CD4-positive, alpha-beta T cell (primary cell): Measurements from ENCODE around the gene ZNF564. TPM values are rescaled to one million over a fixed set of nuclear protein-coding genes. Genes with fewer than 3 reads are reported as not detected.
A peak's percentile ranks its signal among the peaks of the same experiment; 100 is the strongest.

Source experiments
- ATAC-seq: fragments of 200-7000 bp; cut with Tn5 transposase; one replicate; pipeline ENCODE4 v1.10.0; 2022; ENCODE audit warnings: mild to moderate bottlenecking; ENCODE audit not compliant: poor library complexity
- CTCF ChIA-PET: fragments of 350-600 bp; sonication (Branson Sonifier 250); formaldehyde crosslinking; loops from one replicate; lab custom pipeline; 2021; ENCODE audit warnings: antibody characterized with exemption, inconsistent platforms; lab: Charles Lee
- POLR2A ChIA-PET: fragments of 350-600 bp; sonication (Branson Sonifier 250); formaldehyde crosslinking; loops from one replicate; lab custom pipeline; 2021; ENCODE audit warnings: antibody characterized with exemption, inconsistent platforms; lab: Charles Lee
- DNase-seq, 14 experiments: peaks; one replicate each; pipeline ENCODE4 v3.0.0-alpha.2; 2013 to 2020; ENCODE audit warnings: mixed read lengths in 2 of 14
- H3K27ac ChIP-seq, 2 donors: one replicate each; pipeline versions ENCODE4 v1.5.1 to v1.7.0; 2013; ENCODE audit warnings: low read length in 2 of 2, low read depth in 1 of 2, mild to moderate bottlenecking in 1 of 2
- H3K27me3 ChIP-seq, 2 experiments: 1 replicate in 1 of 2; 2 replicates in 1 of 2; pipeline versions ENCODE4 v1.6.1 to v1.7.0; 2013; ENCODE audit warnings: low read length in 2 of 2, control low read depth in 1 of 2, mild to moderate bottlenecking in 1 of 2, moderate library complexity in 1 of 2; ENCODE audit not compliant: insufficient read depth in 2 of 2, control insufficient read depth in 1 of 2
- H3K36me3 ChIP-seq: one replicate; pipeline ENCODE4 v1.6.1; 2013; ENCODE audit warnings: low read length, control low read depth; ENCODE audit not compliant: insufficient read depth
- H3K4me1 ChIP-seq: one replicate; pipeline ENCODE4 v1.6.1; 2013; ENCODE audit warnings: low read length, control low read depth; ENCODE audit not compliant: insufficient read depth
- H3K4me3 ChIP-seq: one replicate; pipeline ENCODE4 v1.5.1; 2013; ENCODE audit warnings: mild to moderate bottlenecking, low read length, moderate library complexity
- H3K9me3 ChIP-seq, 2 experiments: 1 replicate in 1 of 2; 2 replicates in 1 of 2; pipeline versions ENCODE4 v1.6.1 to v1.7.0; 2013; ENCODE audit warnings: low read length in 2 of 2, mild to moderate bottlenecking in 2 of 2, control low read depth in 1 of 2, moderate library complexity in 1 of 2; ENCODE audit not compliant: control insufficient read depth in 1 of 2, insufficient read depth in 1 of 2
- H3K27ac Mint-ChIP-seq: one replicate; pipeline ENCODE4 v1.8.0; 2020; ENCODE audit warnings: mixed read lengths
- H3K27me3 Mint-ChIP-seq: one replicate; pipeline ENCODE4 v1.8.0; 2021; ENCODE audit warnings: mixed read lengths
- H3K36me3 Mint-ChIP-seq: one replicate; pipeline ENCODE4 v1.8.0; 2021; ENCODE audit warnings: low read depth, mixed read lengths
- H3K4me1 Mint-ChIP-seq: one replicate; pipeline ENCODE4 v1.8.0; 2021; ENCODE audit warnings: low read depth, mixed read lengths
- H3K4me3 Mint-ChIP-seq: one replicate; pipeline ENCODE4 v1.8.0; 2020; ENCODE audit warnings: mild to moderate bottlenecking, mixed read lengths
- H3K9me3 Mint-ChIP-seq: one replicate; pipeline ENCODE4 v1.8.0; 2020; ENCODE audit warnings: mixed read lengths
- intact Hi-C, 2 experiments: fragments of 100-400 bp; cut with DNase I in 1 of 2; cut with micrococcal nuclease in 1 of 2; formaldehyde crosslinking; loops; one replicate each; pipeline versions ENCODE4 v1.15.1 to v1.9.0; 2023 to 2025; cut with DNase I, micrococcal nuclease
- total RNA-seq, 174 experiments: library from RNA in 2 of 174; stranded (reverse) in 2 of 174; gene quantifications; one replicate each; pipeline ENCODE4 v1.2.3 and lab custom pipeline; 2021 to 2026
- TF ChIP-seq, protein P1 (sequence below): fragments of 200-600 bp; IDR thresholded peaks from one replicate; pipeline ENCODE4 v1.8.0; 2022; ENCODE audit warnings: antibody characterized with exemption, mild to moderate bottlenecking

The ZNF564 gene
- total RNA-seq, 2 experiments from 2014 or later, result 17.3 to 18.0 TPM

GRCh38 chr19:12485571-12485970 is 65.7 kb downstream of the ZNF564 start:
- Histone ChIP-seq H3K27ac (no peak overlapping the region), H3K4me1 (peaks cover 37% of the 10 kb centered on the region), H3K4me3 (no peak overlapping the region), H3K9me3 (peaks cover 0 to 7% of the 10 kb centered on the region in 2 experiments), H3K36me3 (no peaks in the 10 kb centered on the region), H3K27me3 (no peaks in the 10 kb centered on the region)
- Mint-ChIP-seq H3K27me3 (no peaks in the 10 kb centered on the region), H3K4me1 (peaks cover 36% of the 10 kb centered on the region), H3K36me3 (peaks cover 6% of the 10 kb centered on the region), H3K27ac (peak overlapping the region; percentile 97), H3K4me3 (peak overlapping the region; percentile 98), H3K9me3 (no peaks in the 10 kb centered on the region)
- TF ChIP-seq, protein P1, sequence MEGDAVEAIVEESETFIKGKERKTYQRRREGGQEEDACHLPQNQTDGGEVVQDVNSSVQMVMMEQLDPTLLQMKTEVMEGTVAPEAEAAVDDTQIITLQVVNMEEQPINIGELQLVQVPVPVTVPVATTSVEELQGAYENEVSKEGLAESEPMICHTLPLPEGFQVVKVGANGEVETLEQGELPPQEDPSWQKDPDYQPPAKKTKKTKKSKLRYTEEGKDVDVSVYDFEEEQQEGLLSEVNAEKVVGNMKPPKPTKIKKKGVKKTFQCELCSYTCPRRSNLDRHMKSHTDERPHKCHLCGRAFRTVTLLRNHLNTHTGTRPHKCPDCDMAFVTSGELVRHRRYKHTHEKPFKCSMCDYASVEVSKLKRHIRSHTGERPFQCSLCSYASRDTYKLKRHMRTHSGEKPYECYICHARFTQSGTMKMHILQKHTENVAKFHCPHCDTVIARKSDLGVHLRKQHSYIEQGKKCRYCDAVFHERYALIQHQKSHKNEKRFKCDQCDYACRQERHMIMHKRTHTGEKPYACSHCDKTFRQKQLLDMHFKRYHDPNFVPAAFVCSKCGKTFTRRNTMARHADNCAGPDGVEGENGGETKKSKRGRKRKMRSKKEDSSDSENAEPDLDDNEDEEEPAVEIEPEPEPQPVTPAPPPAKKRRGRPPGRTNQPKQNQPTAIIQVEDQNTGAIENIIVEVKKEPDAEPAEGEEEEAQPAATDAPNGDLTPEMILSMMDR, result no peak
- ATAC-seq (no peak), DNase-seq (no peak)
- ChIA-PET CTCF (interaction anchor here (2.6 kb wide), 1 partner anchor 9 kb away, joined by 20 read pairs; no protein-coding TSS in a partner anchor), POLR2A (interaction anchor here (2.5 kb wide), 1 partner anchor 10 kb away, joined by 17 read pairs; no protein-coding TSS in a partner anchor)
- intact Hi-C loops, result loop anchor here in 1 of 2 experiments (2.0 kb wide), 1 partner anchor 45 kb away; the partner anchor contains the start of gene ZNF443

GRCh38 chr19:12485052-12485416 is 66.2 kb downstream of the ZNF564 start:
- ATAC-seq (peak; percentile 40), DNase-seq (no peak)
- Mint-ChIP-seq H3K27ac (peak overlapping the region; percentile 97), H3K9me3 (no peaks in the 10 kb centered on the region), H3K36me3 (peaks cover 6% of the 10 kb centered on the region), H3K4me1 (peaks cover 36% of the 10 kb centered on the region), H3K27me3 (no peaks in the 10 kb centered on the region), H3K4me3 (peak overlapping the region; percentile 98)
- CTCF ChIA-PET, result interaction anchor here (2.6 kb wide), 1 partner anchor 10 kb away, joined by 20 read pairs; no protein-coding TSS in a partner anchor
- H3K4me1 ChIP-seq, result peaks cover 37% of the 10 kb centered on the region
- POLR2A ChIA-PET, result interaction anchor here (0.7 to 2.6 kb wide), 3 partner anchors 11 to 152 kb away, joined by 3 to 17 read pairs (median 13); partner anchors contain the start of gene ZNF563
- H3K4me3 ChIP-seq, result peak overlapping the region; percentile 99
- no peaks in the 10 kb centered on the region for H3K27me3 ChIP-seq
- intact Hi-C loops, result loop anchor here in 1 of 2 experiments (2.0 kb wide), 1 partner anchor 44 kb away; the partner anchor contains the start of gene ZNF443
- H3K9me3 ChIP-seq, result peaks cover 0 to 7% of the 10 kb centered on the region in 2 experiments
- TF ChIP-seq, protein P1, result no peak
- no peaks in the 10 kb centered on the region for H3K36me3 ChIP-seq
- H3K27ac ChIP-seq, result peak overlapping the region; percentile 52 to 68

DNA sequence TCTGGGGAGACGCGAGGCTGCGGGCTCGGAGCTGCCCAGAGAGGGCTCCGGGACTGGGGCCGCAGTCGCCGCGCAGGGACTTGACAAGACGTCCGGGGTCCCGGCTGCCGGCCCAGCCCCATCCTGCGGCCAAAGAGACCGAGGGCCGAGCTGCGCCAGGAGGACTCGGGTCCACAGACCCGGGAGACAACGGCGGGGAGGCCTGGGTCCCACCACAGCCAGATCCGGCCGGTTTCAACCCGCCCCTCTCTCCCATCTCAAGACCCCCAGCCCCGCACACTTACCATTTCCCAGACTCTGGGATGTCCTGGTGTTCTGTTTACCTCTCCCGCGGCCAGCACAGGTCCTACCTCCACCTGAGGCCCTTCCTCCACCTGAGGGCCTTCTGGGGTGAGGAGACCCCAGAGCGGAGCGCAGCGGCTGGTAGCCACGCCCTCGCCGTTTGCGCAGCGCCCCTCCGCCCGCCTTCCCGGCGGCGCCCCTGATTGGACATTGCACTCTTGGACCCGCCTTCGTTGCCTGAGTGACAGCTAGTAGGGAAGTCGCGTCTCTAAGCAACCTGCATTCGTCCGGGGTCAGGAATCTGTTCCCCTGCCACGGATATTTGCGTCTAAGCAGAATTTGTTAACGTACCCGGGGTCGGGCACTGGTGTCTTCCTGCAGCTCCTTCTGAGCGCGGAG is 66.8 kb downstream of the ZNF564 start, which contains the start of gene ZNF709:
TSS of gene ZNF709 (minus strand) at position 446 of the 681 bp plus-strand sequence. CDS start at position 287, 159 bp downstream.
- CTCF ChIA-PET, result interaction anchor here (2.6 kb wide), 1 partner anchor 10 kb away, joined by 20 read pairs; no protein-coding TSS in a partner anchor
- POLR2A ChIA-PET, result interaction anchor here (0.7 to 2.6 kb wide), 3 partner anchors 11 to 152 kb away, joined by 3 to 17 read pairs (median 13); partner anchors contain the start of gene ZNF563
- ATAC-seq, result peak; percentile 98

More for the DNA sequence above, 66.8 kb downstream of the ZNF564 start, which contains the start of gene ZNF709:
- Histone ChIP-seq H3K9me3 (peaks cover 0 to 7% of the 10 kb centered on the region in 2 experiments), H3K27me3 (no peaks in the 10 kb centered on the region), H3K36me3 (no peaks in the 10 kb centered on the region), H3K4me1 (peaks cover 37% of the 10 kb centered on the region), H3K27ac (peak within 1 kb of the TSS; percentile 52 to 68), H3K4me3 (peak within 1 kb of the TSS; percentile 99)
- H3K27me3 Mint-ChIP-seq, result no peaks in the 10 kb centered on the region
- peak within 1 kb of the TSS; percentile 97 for H3K27ac Mint-ChIP-seq
- TF ChIP-seq, protein P1, result no peak
- intact Hi-C loops, result loop anchor here (1.0 to 5.0 kb wide), 4 partner anchors 11 to 63 kb away; partner anchors contain the start of gene ZNF443 (in 2 of the 2)
- peaks cover 36% of the 10 kb centered on the region for H3K4me1 Mint-ChIP-seq
- peaks cover 6% of the 10 kb centered on the region for H3K36me3 Mint-ChIP-seq
- H3K9me3 Mint-ChIP-seq, result no peaks in the 10 kb centered on the region
- peak; percentile 73 to 93 (median 86) for DNase-seq
- H3K4me3 Mint-ChIP-seq, result peak within 1 kb of the TSS; percentile 98
